Testis (tissue), 2 donors: ENCODE results near the gene CCDC146.

Source experiments
- POLR2A ChIP-seq: fragments of 450-650 bp; IDR thresholded peaks from one replicate; pipeline ENCODE4 v1.6.1; 2017; ENCODE audit warnings: antibody characterized with exemption, mild to moderate bottlenecking, moderate library complexity
- TF ChIP-seq, protein P1 (sequence below), 3 experiments: fragments of 450-650 bp in 2 of 3; fragments of 200-600 bp in 1 of 3; sonication (generic) in 1 of 3; IDR thresholded peaks; one replicate each; pipeline ENCODE4 v1.5.1; 2016 to 2019; ENCODE audit warnings: antibody characterized with exemption in 3 of 3, mild to moderate bottlenecking in 2 of 3, moderate library complexity in 1 of 3

DNA sequence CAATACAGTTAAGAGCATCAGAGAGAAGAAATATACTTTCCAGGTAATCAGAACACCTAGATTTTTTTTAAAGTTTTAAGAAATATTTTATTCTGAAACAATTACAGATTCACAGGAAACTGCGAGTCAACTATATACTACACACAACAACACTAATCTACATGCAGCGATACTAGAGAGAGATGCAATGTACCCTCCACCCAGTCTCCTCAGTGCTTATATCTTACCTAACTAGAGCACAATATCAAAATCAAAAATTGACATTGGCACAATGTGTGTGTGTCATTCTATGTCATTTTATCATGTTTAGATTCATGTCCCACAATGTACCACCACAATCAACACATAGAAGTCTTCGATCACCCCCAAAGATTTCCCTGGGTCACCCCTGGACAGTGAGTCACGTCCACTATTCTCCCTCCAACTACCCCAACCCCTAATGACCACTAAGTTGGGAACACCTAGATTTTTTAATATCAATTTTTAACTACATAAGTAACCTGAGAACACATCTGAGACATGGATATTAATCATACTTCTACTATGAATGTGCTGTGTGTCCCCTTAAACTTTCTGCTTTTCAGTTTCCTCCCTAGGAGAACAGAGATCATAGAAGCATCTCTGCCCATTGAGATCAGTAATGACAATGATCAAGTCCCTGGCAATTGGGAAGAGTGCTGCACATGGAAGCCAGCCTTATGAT lies 207.2 kb downstream of the CCDC146 start:
- TF ChIP-seq, protein P1, sequence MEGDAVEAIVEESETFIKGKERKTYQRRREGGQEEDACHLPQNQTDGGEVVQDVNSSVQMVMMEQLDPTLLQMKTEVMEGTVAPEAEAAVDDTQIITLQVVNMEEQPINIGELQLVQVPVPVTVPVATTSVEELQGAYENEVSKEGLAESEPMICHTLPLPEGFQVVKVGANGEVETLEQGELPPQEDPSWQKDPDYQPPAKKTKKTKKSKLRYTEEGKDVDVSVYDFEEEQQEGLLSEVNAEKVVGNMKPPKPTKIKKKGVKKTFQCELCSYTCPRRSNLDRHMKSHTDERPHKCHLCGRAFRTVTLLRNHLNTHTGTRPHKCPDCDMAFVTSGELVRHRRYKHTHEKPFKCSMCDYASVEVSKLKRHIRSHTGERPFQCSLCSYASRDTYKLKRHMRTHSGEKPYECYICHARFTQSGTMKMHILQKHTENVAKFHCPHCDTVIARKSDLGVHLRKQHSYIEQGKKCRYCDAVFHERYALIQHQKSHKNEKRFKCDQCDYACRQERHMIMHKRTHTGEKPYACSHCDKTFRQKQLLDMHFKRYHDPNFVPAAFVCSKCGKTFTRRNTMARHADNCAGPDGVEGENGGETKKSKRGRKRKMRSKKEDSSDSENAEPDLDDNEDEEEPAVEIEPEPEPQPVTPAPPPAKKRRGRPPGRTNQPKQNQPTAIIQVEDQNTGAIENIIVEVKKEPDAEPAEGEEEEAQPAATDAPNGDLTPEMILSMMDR (IDR thresholded peaks at IDR 0.05) = no peak
- no peak for TF ChIP-seq POLR2A
